ENCODE results near the gene SLC7A5.
"Not testable (repeated sequence)": the region's sequence is repeated elsewhere in the genome, so short reads cannot be mapped to it uniquely, and the experiment has no call there.

The SLC7A5 gene

GRCh38 chr16:87894005-87894404 is 24.7 kb upstream of the SLC7A5 start:
- not testable (repeated sequence) for H3K18ac ChIP-seq (ENCODE audit: low read depth in 1 of 2, low read length in 2 of 2); H4K91ac ChIP-seq (ENCODE audit: low read length); H3K4me1 ChIP-seq (ENCODE audit: control insufficient read depth, insufficient read depth, low read depth, low read length); H3K23ac ChIP-seq (ENCODE audit: low read length in 2 of 2); H2AK5ac ChIP-seq (ENCODE audit: low read length, severe bottlenecking); H3K79me1 ChIP-seq (replicated peaks; ENCODE audit: low read length, poor library complexity, severe bottlenecking); H2BK12ac ChIP-seq (ENCODE audit: low read length in 2 of 2); DNase-seq; H3K9ac ChIP-seq (ENCODE audit: low read length); H3K27ac ChIP-seq (ENCODE audit: low read length, poor library complexity, severe bottlenecking); H3K4me3 ChIP-seq (ENCODE audit: insufficient read depth in 1 of 2, low read depth in 1 of 2, low read length in 2 of 2); H3K4me2 ChIP-seq (ENCODE audit: low read length, poor library complexity, severe bottlenecking); H3K9me3 ChIP-seq (ENCODE audit: control insufficient read depth, low read length); H2AFZ ChIP-seq (ENCODE audit: low read depth, low read length); H3K27me3 ChIP-seq (ENCODE audit: control insufficient read depth in 1 of 2, insufficient read depth in 1 of 2, low read length in 2 of 2); H4K8ac ChIP-seq (ENCODE audit: low read length); H3K4ac ChIP-seq (ENCODE audit: low read depth in 1 of 2, low read length in 2 of 2); H2BK15ac ChIP-seq (ENCODE audit: low read depth, poor library complexity, severe bottlenecking); H2BK120ac ChIP-seq (ENCODE audit: low read depth, low read length); H2BK5ac ChIP-seq (ENCODE audit: low read depth, low read length, poor library complexity, severe bottlenecking); H3K36me3 ChIP-seq (ENCODE audit: control insufficient read depth in 1 of 2, insufficient read depth in 2 of 2, low read depth in 1 of 2, low read length in 2 of 2); H3K14ac ChIP-seq (ENCODE audit: low read length in 2 of 2)
- 64% methylated on average over 4 of the region's 4 CpGs for WGBS

- H3K36me3 ChIP-seq (ENCODE audit: control insufficient read depth in 1 of 2, insufficient read depth in 2 of 2, low read depth in 1 of 2, low read length in 2 of 2), result no peaks in the 10 kb centered on the region
- H3K4me1 ChIP-seq (ENCODE audit: control insufficient read depth, insufficient read depth, low read depth, low read length), result peaks cover 5% of the 10 kb centered on the region
- H4K91ac ChIP-seq (ENCODE audit: low read length), result peak overlapping the region; percentile 2
- H3K18ac ChIP-seq (ENCODE audit: low read depth in 1 of 2, low read length in 2 of 2), result no peak overlapping the region
- no peak overlapping the region for H2BK120ac ChIP-seq (ENCODE audit: low read depth, low read length)
- H3K79me1 ChIP-seq (replicated peaks; ENCODE audit: low read length, poor library complexity, severe bottlenecking), result no peaks in the 10 kb centered on the region
- no peak overlapping the region for H3K4ac ChIP-seq (ENCODE audit: low read depth in 1 of 2, low read length in 2 of 2)
- no peak overlapping the region for H3K4me3 ChIP-seq (ENCODE audit: insufficient read depth in 1 of 2, low read depth in 1 of 2, low read length in 2 of 2)
- H2BK5ac ChIP-seq (ENCODE audit: low read depth, low read length, poor library complexity, severe bottlenecking), result no peak overlapping the region
- no peak overlapping the region for H2AK5ac ChIP-seq (ENCODE audit: low read length, severe bottlenecking)
- no peak overlapping the region for H3K9ac ChIP-seq (ENCODE audit: low read length)
- no peak overlapping the region for H2BK12ac ChIP-seq (ENCODE audit: low read length in 2 of 2)
- WGBS, result 95% methylated on average over 21 of the region's 21 CpGs
- H4K8ac ChIP-seq (ENCODE audit: low read length), result no peak overlapping the region
- no peak overlapping the region for H2BK15ac ChIP-seq (ENCODE audit: low read depth, poor library complexity, severe bottlenecking)
- H3K9me3 ChIP-seq (ENCODE audit: control insufficient read depth, low read length), result no peaks in the 10 kb centered on the region
- no peaks in the 10 kb centered on the region for H3K27me3 ChIP-seq (ENCODE audit: control insufficient read depth in 1 of 2, insufficient read depth in 1 of 2, low read length in 2 of 2)
- H3K4me2 ChIP-seq (ENCODE audit: low read length, poor library complexity, severe bottlenecking), result no peak overlapping the region
- no peak overlapping the region for H2AFZ ChIP-seq (ENCODE audit: low read depth, low read length)
- H3K14ac ChIP-seq (ENCODE audit: low read length in 2 of 2), result no peak overlapping the region
- no peak overlapping the region for H3K23ac ChIP-seq (ENCODE audit: low read length in 2 of 2)
- no peak overlapping the region for H3K27ac ChIP-seq (ENCODE audit: low read length, poor library complexity, severe bottlenecking)
- DNase-seq, result no peak
Measured at GRCh38 chr16:87891764-87892163, 22.5 kb upstream of the SLC7A5 start.

- H3K9me3 ChIP-seq (ENCODE audit: control insufficient read depth, low read length); H2BK120ac ChIP-seq (ENCODE audit: low read depth, low read length); H3K4me3 ChIP-seq (ENCODE audit: insufficient read depth in 1 of 2, low read depth in 1 of 2, low read length in 2 of 2); H2AFZ ChIP-seq (ENCODE audit: low read depth, low read length); H3K18ac ChIP-seq (ENCODE audit: low read depth in 1 of 2, low read length in 2 of 2); H2BK12ac ChIP-seq (ENCODE audit: low read length in 2 of 2); H3K4me2 ChIP-seq (ENCODE audit: low read length, poor library complexity, severe bottlenecking); H4K91ac ChIP-seq (ENCODE audit: low read length); DNase-seq; H3K27ac ChIP-seq (ENCODE audit: low read length, poor library complexity, severe bottlenecking); H3K14ac ChIP-seq (ENCODE audit: low read length in 2 of 2); H3K36me3 ChIP-seq (ENCODE audit: control insufficient read depth in 1 of 2, insufficient read depth in 2 of 2, low read depth in 1 of 2, low read length in 2 of 2); H3K23ac ChIP-seq (ENCODE audit: low read length in 2 of 2); H3K9ac ChIP-seq (ENCODE audit: low read length); H4K8ac ChIP-seq (ENCODE audit: low read length); H2BK5ac ChIP-seq (ENCODE audit: low read depth, low read length, poor library complexity, severe bottlenecking); H2BK15ac ChIP-seq (ENCODE audit: low read depth, poor library complexity, severe bottlenecking); H3K4ac ChIP-seq (ENCODE audit: low read depth in 1 of 2, low read length in 2 of 2); H3K79me1 ChIP-seq (replicated peaks; ENCODE audit: low read length, poor library complexity, severe bottlenecking); H2AK5ac ChIP-seq (ENCODE audit: low read length, severe bottlenecking); H3K27me3 ChIP-seq (ENCODE audit: control insufficient read depth in 1 of 2, insufficient read depth in 1 of 2, low read length in 2 of 2); H3K4me1 ChIP-seq (ENCODE audit: control insufficient read depth, insufficient read depth, low read depth, low read length): not testable (repeated sequence)
- WGBS, result 94% methylated on average over 9 of the region's 10 CpGs
Measured at GRCh38 chr16:87889762-87890161, 20.5 kb upstream of the SLC7A5 start.

- H3K36me3 ChIP-seq (ENCODE audit: control insufficient read depth in 1 of 2, insufficient read depth in 2 of 2, low read depth in 1 of 2, low read length in 2 of 2); H3K9ac ChIP-seq (ENCODE audit: low read length); H4K8ac ChIP-seq (ENCODE audit: low read length); H3K4me3 ChIP-seq (ENCODE audit: insufficient read depth in 1 of 2, low read depth in 1 of 2, low read length in 2 of 2); DNase-seq; H2BK12ac ChIP-seq (ENCODE audit: low read length in 2 of 2); H2BK120ac ChIP-seq (ENCODE audit: low read depth, low read length); H3K79me1 ChIP-seq (replicated peaks; ENCODE audit: low read length, poor library complexity, severe bottlenecking); H3K27ac ChIP-seq (ENCODE audit: low read length, poor library complexity, severe bottlenecking); H3K27me3 ChIP-seq (ENCODE audit: control insufficient read depth in 1 of 2, insufficient read depth in 1 of 2, low read length in 2 of 2); H2AFZ ChIP-seq (ENCODE audit: low read depth, low read length); H2BK5ac ChIP-seq (ENCODE audit: low read depth, low read length, poor library complexity, severe bottlenecking); H3K9me3 ChIP-seq (ENCODE audit: control insufficient read depth, low read length); H3K4me2 ChIP-seq (ENCODE audit: low read length, poor library complexity, severe bottlenecking); H3K18ac ChIP-seq (ENCODE audit: low read depth in 1 of 2, low read length in 2 of 2); H3K14ac ChIP-seq (ENCODE audit: low read length in 2 of 2); H4K91ac ChIP-seq (ENCODE audit: low read length); H3K23ac ChIP-seq (ENCODE audit: low read length in 2 of 2); H3K4ac ChIP-seq (ENCODE audit: low read depth in 1 of 2, low read length in 2 of 2); H3K4me1 ChIP-seq (ENCODE audit: control insufficient read depth, insufficient read depth, low read depth, low read length); H2BK15ac ChIP-seq (ENCODE audit: low read depth, poor library complexity, severe bottlenecking); H2AK5ac ChIP-seq (ENCODE audit: low read length, severe bottlenecking): not testable (repeated sequence)
- WGBS, result 81% methylated on average over 6 of the region's 7 CpGs
Measured at GRCh38 chr16:87888346-87888745, 19.0 kb upstream of the SLC7A5 start.
